T-helper 1 cell (primary cell): Measurements from ENCODE around the gene CAPRIN1.
"Not testable (repeated sequence)": the region's sequence is repeated elsewhere in the genome, so short reads cannot be mapped to it uniquely, and the experiment has no call there.

Source experiments
- DNase-seq, 5 donors: peaks; one replicate each; pipeline ENCODE4 v3.0.0-alpha.2; 2012 to 2020

Gene CAPRIN1

GRCh38 chr11:34050581-34051348, 766 bp upstream of the CAPRIN1 start:
- DNase-seq: no peak

GRCh38 chr11:34052036-34052607, 591 bp downstream of the CAPRIN1 start:
- peak; percentile 79 to 90 (median 83) for DNase-seq

- DNase-seq: peak in 3 of 5 donors; percentile 8 to 26 (median 24)
Observed at GRCh38 chr11:34052608-34053160, 1.2 kb downstream of the CAPRIN1 start.

- peak; percentile 61 to 76 (median 71) for DNase-seq
Observed at GRCh38 chr11:34053161-34053686, 1.7 kb downstream of the CAPRIN1 start.

- not testable (repeated sequence) for DNase-seq
Observed at GRCh38 chr11:34054351-34054750, 2.8 kb downstream of the CAPRIN1 start.

- DNase-seq: no peak
Observed at GRCh38 chr11:34055218-34056000, 3.9 kb downstream of the CAPRIN1 start.

GRCh38 chr11:34056672-34057071, 5.1 kb downstream of the CAPRIN1 start:
- DNase-seq: no peak

- no peak for DNase-seq
Observed at GRCh38 chr11:34063061-34063795, 11.7 kb downstream of the CAPRIN1 start.

- DNase-seq: no peak
Observed at GRCh38 chr11:34064291-34064690, 12.8 kb downstream of the CAPRIN1 start.

- DNase-seq: no peak
Observed at GRCh38 chr11:34065505-34066203, 14.1 kb downstream of the CAPRIN1 start.

GRCh38 chr11:34066766-34067165, 15.2 kb downstream of the CAPRIN1 start:
- DNase-seq: not testable (repeated sequence)

- DNase-seq: no peak
Observed at GRCh38 chr11:34067383-34068065, 16.0 kb downstream of the CAPRIN1 start.

GRCh38 chr11:34068111-34068510, 16.6 kb downstream of the CAPRIN1 start:
- DNase-seq: no peak

GRCh38 chr11:34071306-34071705, 19.8 kb downstream of the CAPRIN1 start:
- not testable (repeated sequence) for DNase-seq

- no peak for DNase-seq
Observed at GRCh38 chr11:34072041-34072440, 20.5 kb downstream of the CAPRIN1 start.

- no peak for DNase-seq
Observed at GRCh38 chr11:34072832-34073231, 21.3 kb downstream of the CAPRIN1 start.

GRCh38 chr11:34074391-34074790, 22.9 kb downstream of the CAPRIN1 start:
- DNase-seq: no peak

- DNase-seq: no peak
Observed at GRCh38 chr11:34075178-34075820, 23.8 kb downstream of the CAPRIN1 start.

GRCh38 chr11:34080609-34081008, 29.1 kb downstream of the CAPRIN1 start:
- DNase-seq: no peak

GRCh38 chr11:34084637-34085036, 33.1 kb downstream of the CAPRIN1 start:
- DNase-seq: no peak
